ENCODE measurements around the gene OR5K3.

The OR5K3 gene

DNA sequence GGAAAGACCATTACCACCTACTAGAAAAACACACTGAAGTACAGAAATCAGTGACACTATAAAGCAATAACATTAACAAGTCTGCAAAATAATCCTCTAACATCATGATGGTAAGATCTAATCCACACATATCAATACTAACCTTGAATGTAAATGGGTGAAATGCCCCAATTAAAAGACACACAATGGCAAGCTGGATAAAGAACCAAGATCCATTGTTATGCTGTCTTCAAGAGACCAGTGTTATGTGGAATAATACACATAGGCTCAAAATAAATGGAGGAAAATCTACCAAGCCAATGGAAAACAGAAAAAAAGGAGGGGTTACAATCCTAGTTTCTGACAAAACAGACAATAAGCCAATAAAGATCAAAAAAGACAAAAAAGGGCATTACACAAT, 13.5 kb downstream of the OR5K3 start:
- no peak overlapping the region for H3K4me3 ChIP-seq (ENCODE audit: low read depth, low read length)
- no peak for DNase-seq (ENCODE audit: low read depth)
- TF ChIP-seq, protein P1, sequence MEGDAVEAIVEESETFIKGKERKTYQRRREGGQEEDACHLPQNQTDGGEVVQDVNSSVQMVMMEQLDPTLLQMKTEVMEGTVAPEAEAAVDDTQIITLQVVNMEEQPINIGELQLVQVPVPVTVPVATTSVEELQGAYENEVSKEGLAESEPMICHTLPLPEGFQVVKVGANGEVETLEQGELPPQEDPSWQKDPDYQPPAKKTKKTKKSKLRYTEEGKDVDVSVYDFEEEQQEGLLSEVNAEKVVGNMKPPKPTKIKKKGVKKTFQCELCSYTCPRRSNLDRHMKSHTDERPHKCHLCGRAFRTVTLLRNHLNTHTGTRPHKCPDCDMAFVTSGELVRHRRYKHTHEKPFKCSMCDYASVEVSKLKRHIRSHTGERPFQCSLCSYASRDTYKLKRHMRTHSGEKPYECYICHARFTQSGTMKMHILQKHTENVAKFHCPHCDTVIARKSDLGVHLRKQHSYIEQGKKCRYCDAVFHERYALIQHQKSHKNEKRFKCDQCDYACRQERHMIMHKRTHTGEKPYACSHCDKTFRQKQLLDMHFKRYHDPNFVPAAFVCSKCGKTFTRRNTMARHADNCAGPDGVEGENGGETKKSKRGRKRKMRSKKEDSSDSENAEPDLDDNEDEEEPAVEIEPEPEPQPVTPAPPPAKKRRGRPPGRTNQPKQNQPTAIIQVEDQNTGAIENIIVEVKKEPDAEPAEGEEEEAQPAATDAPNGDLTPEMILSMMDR (IDR thresholded peaks at IDR 0.05; ENCODE audit: control insufficient read depth, extremely low read depth, insufficient read depth) = no peak

DNA sequence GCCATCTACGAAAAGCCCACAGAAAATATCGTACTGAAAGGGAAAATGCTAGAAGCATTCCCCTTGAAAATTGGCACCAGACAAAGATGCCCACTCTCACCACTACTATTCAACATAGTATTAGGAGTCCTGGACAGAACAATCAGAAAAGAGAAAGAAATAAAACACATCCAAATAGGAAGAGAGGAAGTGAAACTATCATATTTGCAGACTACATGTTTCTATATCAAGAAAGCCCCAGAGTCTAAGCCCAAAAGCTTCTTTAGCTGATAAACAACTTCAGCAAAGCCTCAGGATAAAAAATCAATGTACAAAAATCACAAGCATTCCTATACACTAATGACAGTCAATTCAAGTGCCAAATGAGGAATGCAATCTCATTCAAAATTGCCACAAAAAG, 15.6 kb downstream of the OR5K3 start:
- DNase-seq (ENCODE audit: low read depth) = no peak
- no peak overlapping the region for H3K4me3 ChIP-seq (ENCODE audit: low read depth, low read length)
- TF ChIP-seq, protein P1 (IDR thresholded peaks at IDR 0.05; ENCODE audit: control insufficient read depth, extremely low read depth, insufficient read depth) = no peak

- DNase-seq (ENCODE audit: low read depth) = no peak
- H3K4me3 ChIP-seq (ENCODE audit: low read depth, low read length) = no peak overlapping the region
- TF ChIP-seq, protein P1 (IDR thresholded peaks at IDR 0.05; ENCODE audit: control insufficient read depth, extremely low read depth, insufficient read depth) = no peak
These were observed 42.1 kb downstream of the OR5K3 start for GRCh38 chr3:98432575-98432974.

- H3K4me3 ChIP-seq (ENCODE audit: low read depth, low read length) = no peak overlapping the region
- DNase-seq (ENCODE audit: low read depth) = no peak
- TF ChIP-seq, protein P1 (IDR thresholded peaks at IDR 0.05; ENCODE audit: control insufficient read depth, extremely low read depth, insufficient read depth) = no peak
These were observed 43.3 kb downstream of the OR5K3 start for GRCh38 chr3:98433764-98434163.

- H3K4me3 ChIP-seq (ENCODE audit: low read depth, low read length) = no peak overlapping the region
- TF ChIP-seq, protein P1 (IDR thresholded peaks at IDR 0.05; ENCODE audit: control insufficient read depth, extremely low read depth, insufficient read depth) = no peak
- no peak for DNase-seq (ENCODE audit: low read depth)
These were observed 43.9 kb downstream of the OR5K3 start for GRCh38 chr3:98434412-98434811.

GRCh38 chr3:98440283-98440682, 49.8 kb downstream of the OR5K3 start:
- H3K4me3 ChIP-seq (ENCODE audit: low read depth, low read length) = no peak overlapping the region
- TF ChIP-seq, protein P1 (IDR thresholded peaks at IDR 0.05; ENCODE audit: control insufficient read depth, extremely low read depth, insufficient read depth) = no peak
- DNase-seq (ENCODE audit: low read depth) = peak; percentile 32
